Left hindlimb (tissue), 1 donor: Measurements from ENCODE around the gene KLHL25.

Source experiments
- DNase-seq: peaks from one replicate; pipeline ENCODE4 v3.0.0-alpha.2; 2018

Gene KLHL25

GRCh38 chr15:85757939-85758654 is 36.6 kb downstream of the KLHL25 start:
- peak; percentile 25 for DNase-seq

- peak; percentile 16 for DNase-seq
These were observed 37.4 kb downstream of the KLHL25 start for GRCh38 chr15:85757073-85757938.

- DNase-seq: no peak
These were observed 38.2 kb downstream of the KLHL25 start for GRCh38 chr15:85756411-85757072.

- DNase-seq: peak; percentile 30
These were observed 38.8 kb downstream of the KLHL25 start for GRCh38 chr15:85755942-85756341.

- no peak for DNase-seq
These were observed 39.3 kb downstream of the KLHL25 start for GRCh38 chr15:85755471-85755870.

GRCh38 chr15:85754989-85755388 is 39.7 kb downstream of the KLHL25 start:
- peak; percentile 74 for DNase-seq

GRCh38 chr15:85753791-85754452 is 40.8 kb downstream of the KLHL25 start:
- no peak for DNase-seq

- DNase-seq: no peak
These were observed 41.5 kb downstream of the KLHL25 start for GRCh38 chr15:85753261-85753660.

GRCh38 chr15:85752491-85752961 is 42.2 kb downstream of the KLHL25 start:
- peak; percentile 56 for DNase-seq

- peak; percentile 44 for DNase-seq
These were observed 42.6 kb downstream of the KLHL25 start for GRCh38 chr15:85752124-85752475.

GRCh38 chr15:85751291-85752123 is 43.2 kb downstream of the KLHL25 start:
- peak; percentile 49 for DNase-seq

GRCh38 chr15:85750319-85751290 is 44.1 kb downstream of the KLHL25 start:
- DNase-seq: peak; percentile 92

GRCh38 chr15:85749261-85750151 is 45.2 kb downstream of the KLHL25 start:
- peak; percentile 88 for DNase-seq

- DNase-seq: no peak
These were observed 46.0 kb downstream of the KLHL25 start for GRCh38 chr15:85748729-85749128.

GRCh38 chr15:85748176-85748575 is 46.5 kb downstream of the KLHL25 start:
- DNase-seq: no peak

GRCh38 chr15:85746641-85747040 is 48.1 kb downstream of the KLHL25 start:
- DNase-seq: no peak

GRCh38 chr15:85745525-85746150 is 49.1 kb downstream of the KLHL25 start:
- DNase-seq: no peak

GRCh38 chr15:85745023-85745422 is 49.7 kb downstream of the KLHL25 start:
- DNase-seq: no peak

- DNase-seq: no peak
These were observed 50.1 kb downstream of the KLHL25 start for GRCh38 chr15:85744579-85744978.
